ENCODE results near the gene NECAB2. TPM values are rescaled to one million over a fixed set of nuclear protein-coding genes. Genes with fewer than 3 reads are reported as not detected.

The NECAB2 gene
- total and polyA plus RNA-seq, 2 of the 8 experiments (the other 6 are each of a cell fraction or from before 2014, with no cell fraction given) = 3.6 to 4.2 TPM

DNA sequence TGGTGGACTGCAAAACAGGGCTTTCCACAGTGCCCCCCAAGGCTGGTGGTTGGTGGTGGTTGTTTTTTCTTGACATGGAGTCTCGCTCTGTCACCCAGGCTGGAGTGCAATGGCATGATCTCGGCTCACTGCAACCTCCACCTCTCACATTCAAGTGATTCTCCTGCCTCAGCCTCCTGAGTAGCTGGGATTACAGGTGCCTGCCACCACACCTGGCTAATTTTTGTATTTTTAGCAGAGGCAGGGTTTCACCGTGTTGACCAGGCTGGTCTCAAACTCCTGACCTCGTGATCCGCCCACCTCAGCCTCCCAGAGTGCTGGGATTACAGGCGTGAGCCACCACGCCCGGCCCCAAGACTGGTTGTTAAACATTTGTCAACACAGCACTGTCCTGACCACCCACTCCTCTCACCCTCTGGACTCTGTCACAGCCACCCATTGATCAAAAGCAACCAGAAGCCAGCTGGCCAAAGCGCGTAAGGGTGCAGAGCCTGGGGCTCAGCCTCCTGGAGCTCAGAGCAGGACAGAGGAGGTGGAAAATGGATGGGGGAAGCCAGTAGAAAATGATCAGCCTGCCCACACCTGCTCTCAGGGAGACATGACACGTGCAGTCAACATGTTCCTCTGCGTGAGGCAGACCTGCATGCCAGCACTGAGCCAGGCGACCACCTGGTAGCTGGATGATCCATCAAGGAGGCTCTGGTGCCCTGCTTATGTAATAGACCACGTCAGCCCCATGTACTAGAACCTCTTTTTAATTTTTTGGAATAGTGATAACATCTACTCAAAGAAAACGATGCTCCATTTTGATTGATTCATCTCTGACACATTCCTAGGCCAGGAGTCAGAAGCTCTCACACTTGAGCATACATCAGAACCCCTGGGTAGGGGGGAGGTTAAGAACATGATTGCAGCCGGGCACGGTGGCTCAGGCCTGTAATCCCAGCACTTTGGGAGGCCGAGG, 29.8 kb upstream of the NECAB2 start (continued):
- no peak for TF ChIP-seq TCF12 (IDR thresholded peaks at IDR 0.05; ENCODE audit: low read depth, low read length)
- no peak for TF ChIP-seq KDM4A (IDR thresholded peaks at IDR 0.05; ENCODE audit: low read depth, low read length, severe bottlenecking)
- TF ChIP-seq EGR1 (IDR thresholded peaks at IDR 0.05; ENCODE audit: borderline replicate concordance, low read depth, low read length) = no peak
